Parathyroid adenoma (tissue), 2 donors: Measurements from ENCODE around the gene CLCN6.

Source experiments
- H2AFZ ChIP-seq: fragments of 300-600 bp; sonication (generic); one replicate; pipeline ENCODE4 v1.7.0; 2017; ENCODE audit warnings: antibody characterized with exemption, mild to moderate bottlenecking
- H3K27ac ChIP-seq: fragments of 300-600 bp; sonication (generic); one replicate; pipeline ENCODE4 v1.7.0; 2017
- H3K27me3 ChIP-seq: fragments of 300-600 bp; sonication (generic); one replicate; pipeline ENCODE4 v1.7.0; 2017; ENCODE audit warnings: low read length; ENCODE audit not compliant: control insufficient read depth, insufficient read depth
- H3K36me3 ChIP-seq: fragments of 300-600 bp; sonication (generic); one replicate; pipeline ENCODE4 v1.7.0; 2017; ENCODE audit warnings: low read length; ENCODE audit not compliant: control insufficient read depth, insufficient read depth
- H3K4me1 ChIP-seq: fragments of 300-600 bp; sonication (generic); one replicate; pipeline ENCODE4 v1.7.0; 2017; ENCODE audit warnings: control low read depth
- H3K4me2 ChIP-seq: fragments of 300-600 bp; sonication (generic); one replicate; pipeline ENCODE4 v1.7.0; 2017; ENCODE audit warnings: low read length
- H3K4me3 ChIP-seq: fragments of 300-600 bp; sonication (generic); one replicate; pipeline ENCODE4 v1.7.0; 2017; ENCODE audit warnings: low read depth, low read length
- H3K79me2 ChIP-seq: fragments of 300-600 bp; sonication (generic); one replicate; pipeline ENCODE4 v1.7.0; 2017; ENCODE audit warnings: control low read depth
- H3K9ac ChIP-seq: fragments of 300-600 bp; sonication (generic); one replicate; pipeline ENCODE4 v1.7.0; 2017; ENCODE audit warnings: mild to moderate bottlenecking
- H3K9me3 ChIP-seq: fragments of 300-600 bp; sonication (generic); one replicate; pipeline ENCODE4 v1.7.0; 2017; ENCODE audit warnings: low read length; ENCODE audit not compliant: control insufficient read depth
- TF ChIP-seq, protein P1 (sequence below): fragments of 300-600 bp; sonication (generic); IDR thresholded peaks from one replicate; pipeline ENCODE4 v1.7.0; 2017; ENCODE audit warnings: antibody characterized with exemption, mild to moderate bottlenecking
- donor health status: primary hyperparathyroidism.

Gene CLCN6

DNA sequence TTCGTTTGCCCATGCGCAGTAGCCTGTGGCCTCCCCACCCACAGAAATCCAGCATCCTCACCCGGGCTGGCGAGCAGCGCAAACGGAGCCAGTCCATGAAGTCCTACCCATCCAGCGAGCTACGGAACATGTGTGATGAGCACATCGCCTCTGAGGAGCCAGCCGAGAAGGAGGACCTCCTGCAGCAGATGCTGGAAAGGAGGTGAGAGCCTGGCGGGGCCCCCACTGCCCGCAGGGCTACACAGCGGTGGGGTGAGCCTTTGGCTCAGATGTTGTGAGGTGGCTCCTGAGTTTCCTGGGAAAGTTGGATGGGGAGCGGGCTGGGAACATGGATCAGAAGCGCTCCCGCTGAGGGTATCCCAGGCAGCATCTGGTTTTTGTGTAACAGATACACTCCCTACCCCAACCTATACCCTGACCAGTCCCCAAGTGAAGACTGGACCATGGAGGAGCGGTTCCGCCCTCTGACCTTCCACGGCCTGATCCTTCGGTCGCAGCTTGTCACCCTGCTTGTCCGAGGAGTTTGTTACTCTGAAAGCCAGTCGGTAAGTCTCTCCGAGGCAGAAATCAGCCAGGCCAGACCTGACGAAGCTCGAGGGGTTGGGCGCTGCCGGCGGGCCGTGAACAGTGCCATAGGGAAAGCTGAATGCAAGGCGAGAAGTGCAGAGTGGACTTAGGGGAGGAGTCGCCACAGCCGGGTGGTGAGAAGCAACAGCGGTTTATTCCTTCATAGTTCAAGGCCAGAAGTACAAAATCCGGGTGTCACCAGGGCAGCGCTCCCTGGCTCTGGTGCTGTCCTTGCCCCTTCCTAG is 31.2 kb downstream of the CLCN6 start:
- Histone ChIP-seq H3K27me3 (no peaks in the 10 kb centered on the region), H2AFZ (no peak overlapping the region), H3K4me3 (no peak overlapping the region), H3K4me1 (no peaks in the 10 kb centered on the region), H3K9me3 (no peaks in the 10 kb centered on the region), H3K4me2 (no peak overlapping the region), H3K9ac (no peak overlapping the region), H3K79me2 (no peaks in the 10 kb centered on the region), H3K27ac (no peak overlapping the region), H3K36me3 (no peaks in the 10 kb centered on the region)
- TF ChIP-seq, protein P1, sequence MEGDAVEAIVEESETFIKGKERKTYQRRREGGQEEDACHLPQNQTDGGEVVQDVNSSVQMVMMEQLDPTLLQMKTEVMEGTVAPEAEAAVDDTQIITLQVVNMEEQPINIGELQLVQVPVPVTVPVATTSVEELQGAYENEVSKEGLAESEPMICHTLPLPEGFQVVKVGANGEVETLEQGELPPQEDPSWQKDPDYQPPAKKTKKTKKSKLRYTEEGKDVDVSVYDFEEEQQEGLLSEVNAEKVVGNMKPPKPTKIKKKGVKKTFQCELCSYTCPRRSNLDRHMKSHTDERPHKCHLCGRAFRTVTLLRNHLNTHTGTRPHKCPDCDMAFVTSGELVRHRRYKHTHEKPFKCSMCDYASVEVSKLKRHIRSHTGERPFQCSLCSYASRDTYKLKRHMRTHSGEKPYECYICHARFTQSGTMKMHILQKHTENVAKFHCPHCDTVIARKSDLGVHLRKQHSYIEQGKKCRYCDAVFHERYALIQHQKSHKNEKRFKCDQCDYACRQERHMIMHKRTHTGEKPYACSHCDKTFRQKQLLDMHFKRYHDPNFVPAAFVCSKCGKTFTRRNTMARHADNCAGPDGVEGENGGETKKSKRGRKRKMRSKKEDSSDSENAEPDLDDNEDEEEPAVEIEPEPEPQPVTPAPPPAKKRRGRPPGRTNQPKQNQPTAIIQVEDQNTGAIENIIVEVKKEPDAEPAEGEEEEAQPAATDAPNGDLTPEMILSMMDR = no peak

DNA sequence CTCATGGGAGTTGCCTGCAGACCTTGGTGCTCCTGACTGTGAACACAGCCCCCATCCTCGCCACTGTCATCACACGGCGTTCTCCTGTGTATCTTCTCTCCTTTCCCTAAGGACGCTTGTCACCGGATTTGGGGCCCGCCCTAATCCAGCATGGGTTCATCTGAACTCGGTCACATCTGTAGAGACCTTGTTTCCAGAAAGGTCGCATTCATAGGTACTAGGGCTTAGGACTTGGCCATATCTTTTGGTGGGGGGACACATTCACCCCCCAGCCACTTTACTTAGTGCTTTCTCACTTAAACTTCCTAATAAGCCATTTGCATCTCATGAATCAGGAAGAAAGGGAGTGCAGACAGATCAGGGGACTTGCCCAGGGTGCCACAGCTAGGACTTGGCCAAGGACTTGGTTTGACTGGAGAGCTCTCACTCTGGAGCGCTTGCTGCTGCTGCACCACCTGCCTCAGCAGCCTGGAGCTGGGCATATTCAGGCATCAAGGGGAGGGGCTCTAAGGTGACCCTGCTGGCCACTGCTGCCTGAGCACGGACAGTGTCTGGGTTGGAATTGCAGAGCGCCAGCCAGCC is 31.9 kb downstream of the CLCN6 start:
- TF ChIP-seq, protein P1 = no peak
- no peaks in the 10 kb centered on the region for H3K79me2 ChIP-seq
- no peaks in the 10 kb centered on the region for H3K4me1 ChIP-seq
- no peak overlapping the region for H3K9ac ChIP-seq
- no peak overlapping the region for H3K4me2 ChIP-seq
- no peaks in the 10 kb centered on the region for H3K36me3 ChIP-seq
- H3K27me3 ChIP-seq = no peaks in the 10 kb centered on the region
- H2AFZ ChIP-seq = no peak overlapping the region
- no peak overlapping the region for H3K4me3 ChIP-seq
- H3K27ac ChIP-seq = no peak overlapping the region
- H3K9me3 ChIP-seq = no peaks in the 10 kb centered on the region

DNA sequence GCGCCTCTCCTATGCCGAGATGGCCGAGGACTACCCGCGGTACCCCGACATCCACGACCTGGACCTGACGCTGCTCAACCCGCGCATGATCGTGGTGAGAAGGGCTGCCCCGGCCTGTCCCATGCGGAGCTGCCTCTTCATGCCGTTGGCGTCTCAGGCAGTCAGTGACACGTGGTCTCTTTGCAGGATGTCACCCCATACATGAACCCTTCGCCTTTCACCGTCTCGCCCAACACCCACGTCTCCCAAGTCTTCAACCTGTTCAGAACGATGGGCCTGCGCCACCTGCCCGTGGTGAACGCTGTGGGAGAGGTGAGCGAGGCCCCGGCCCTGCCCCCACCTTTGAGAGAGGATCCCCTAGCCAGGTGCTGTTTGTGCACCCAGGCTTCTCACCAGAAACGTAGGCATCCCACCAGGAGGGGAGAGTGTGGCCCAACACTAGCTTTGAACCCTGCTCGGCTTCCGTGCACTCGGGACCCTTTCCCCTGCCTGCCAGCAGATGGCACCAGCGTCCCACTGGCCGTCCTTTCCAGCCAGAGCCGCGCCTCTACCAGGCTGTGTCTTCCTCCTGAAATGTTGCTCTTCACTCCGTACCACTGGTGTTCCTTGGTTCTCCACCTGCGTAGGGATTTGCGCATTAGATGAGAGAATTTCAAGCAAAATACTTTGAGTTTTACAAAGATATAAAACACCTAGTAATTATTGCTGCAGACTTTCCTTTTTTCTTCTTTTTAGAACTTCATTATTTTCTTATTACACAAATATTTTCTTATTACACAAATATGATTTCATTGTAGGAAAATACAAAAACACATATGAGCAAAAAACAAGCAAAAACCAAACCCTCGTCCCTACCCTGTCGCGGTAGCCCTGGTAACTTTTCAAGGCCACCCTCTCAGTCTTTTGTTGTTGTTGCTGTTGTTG is 32.6 kb downstream of the CLCN6 start:
- no peaks in the 10 kb centered on the region for H3K27me3 ChIP-seq
- TF ChIP-seq, protein P1 = peak; percentile 90
- no peaks in the 10 kb centered on the region for H3K79me2 ChIP-seq
- no peak overlapping the region for H3K4me3 ChIP-seq
- H3K9me3 ChIP-seq = no peaks in the 10 kb centered on the region
- no peaks in the 10 kb centered on the region for H3K4me1 ChIP-seq
- no peak overlapping the region for H2AFZ ChIP-seq
- H3K27ac ChIP-seq = no peak overlapping the region
- no peaks in the 10 kb centered on the region for H3K36me3 ChIP-seq
- no peak overlapping the region for H3K4me2 ChIP-seq
- no peak overlapping the region for H3K9ac ChIP-seq

DNA sequence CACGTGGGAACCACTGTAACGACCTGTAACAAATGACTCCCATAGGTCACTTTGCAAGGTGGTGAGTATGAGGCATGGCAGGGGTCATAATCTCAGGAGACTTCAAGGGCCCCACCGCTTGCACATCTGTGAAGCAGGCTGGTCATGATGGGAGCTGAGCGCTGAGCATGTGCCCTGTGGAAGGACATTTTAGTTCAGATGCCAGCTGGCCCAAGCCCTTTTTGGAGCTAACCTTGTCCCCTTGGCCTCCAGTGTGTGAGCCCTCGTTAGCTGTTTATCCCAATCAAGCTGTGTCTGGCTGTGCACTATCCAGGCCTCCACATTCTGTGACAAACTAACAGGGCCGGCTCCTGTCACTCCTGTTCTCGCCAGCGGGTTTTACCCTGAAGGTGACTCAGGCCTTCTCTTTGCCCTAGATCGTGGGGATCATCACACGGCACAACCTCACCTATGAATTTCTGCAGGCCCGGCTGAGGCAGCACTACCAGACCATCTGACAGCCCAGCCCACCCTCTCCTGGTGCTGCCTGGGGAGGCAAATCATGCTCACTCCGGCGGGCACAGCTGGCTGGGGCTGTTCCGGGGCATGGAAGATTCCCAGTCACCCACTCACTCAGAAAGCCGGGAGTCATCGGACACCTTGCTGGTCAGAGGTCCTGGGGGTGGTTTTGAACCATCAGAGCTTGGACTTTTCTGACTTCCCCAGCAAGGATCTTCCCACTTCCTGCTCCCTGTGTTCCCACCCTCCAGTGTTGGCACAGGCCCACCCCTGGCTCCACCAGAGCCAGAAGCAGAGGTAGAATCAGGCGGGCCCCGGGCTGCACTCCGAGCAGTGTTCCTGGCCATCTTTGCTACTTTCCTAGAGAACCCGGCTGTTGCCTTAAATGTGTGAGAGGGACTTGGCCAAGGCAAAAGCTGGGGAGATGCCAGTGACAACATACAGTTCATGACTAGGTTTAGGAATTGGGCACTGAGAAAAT is 34.0 kb downstream of the CLCN6 start:
- H3K4me2 ChIP-seq = no peak overlapping the region
- no peak overlapping the region for H3K4me3 ChIP-seq
- H3K27ac ChIP-seq = no peak overlapping the region
- H3K79me2 ChIP-seq = no peaks in the 10 kb centered on the region
- H3K9me3 ChIP-seq = no peaks in the 10 kb centered on the region
- H2AFZ ChIP-seq = no peak overlapping the region
- H3K27me3 ChIP-seq = no peaks in the 10 kb centered on the region
- H3K4me1 ChIP-seq = no peaks in the 10 kb centered on the region
- no peaks in the 10 kb centered on the region for H3K36me3 ChIP-seq
- H3K9ac ChIP-seq = no peak overlapping the region
- TF ChIP-seq, protein P1 = no peak
